H1 (cell line): ENCODE results near the gene TMEM198. TPM values are rescaled to one million over a fixed set of nuclear protein-coding genes. Genes with fewer than 3 reads are reported as not detected.

Source experiments
- CTCF ChIA-PET: fragments of 300-600 bp; sonication (Branson Sonifier 250); formaldehyde crosslinking; loops from one replicate; lab custom pipeline; 2021; ENCODE audit not compliant: partially characterized antibody; lab: Charles Lee
- POLR2A ChIA-PET: fragments of 300-600 bp; sonication (Branson Sonifier 250); formaldehyde crosslinking; loops from one replicate; lab custom pipeline; 2021; ENCODE audit warnings: inconsistent platforms; ENCODE audit not compliant: partially characterized antibody; lab: Charles Lee
- DNase-seq, 2 experiments: peaks; one replicate each; pipeline versions ENCODE4 v3.0.0 to v3.0.0-alpha.2; 2010 to 2022; ENCODE audit warnings: low spot score in 2 of 2, low read depth in 1 of 2, mixed read lengths in 1 of 2
- FAIRE-seq: peaks from 2 replicates; lab custom pipeline; 2011; peaks lifted over from hg19 to GRCh38; lab: Jason Lieb, UNC
- H2AFZ ChIP-seq: 2 replicates; pipeline ENCODE4 v1.8.1; 2012; ENCODE audit warnings: low read length, inconsistent platforms
- H2AK5ac ChIP-seq: 2 replicates; pipeline ENCODE4 v1.6.1; 2013; ENCODE audit warnings: low read depth, low read length
- H2BK120ac ChIP-seq: replicated peaks from 2 replicates; pipeline ENCODE3; 2013; ENCODE audit warnings: low read depth, low read length, inconsistent platforms
- H2BK12ac ChIP-seq: 2 replicates; pipeline ENCODE4 v1.6.1; 2013; ENCODE audit warnings: low read depth, low read length
- H2BK15ac ChIP-seq: 2 replicates; pipeline ENCODE4 v1.6.1; 2013; ENCODE audit warnings: low read length
- H2BK20ac ChIP-seq: 2 replicates; pipeline ENCODE4 v1.6.1; 2013; ENCODE audit warnings: low read length
- H2BK5ac ChIP-seq: 2 replicates; pipeline ENCODE4 v1.6.1; 2013; ENCODE audit warnings: low read depth, low read length
- H3K14ac ChIP-seq: 2 replicates; pipeline ENCODE4 v1.6.1; 2013; ENCODE audit warnings: inconsistent platforms; ENCODE audit not compliant: insufficient read length
- H3K18ac ChIP-seq: 2 replicates; pipeline ENCODE4 v1.6.1; 2013; ENCODE audit warnings: low read length; ENCODE audit errors: extremely low read depth
- H3K23ac ChIP-seq: 2 replicates; pipeline ENCODE4 v1.6.1; 2013; ENCODE audit warnings: inconsistent platforms; ENCODE audit not compliant: insufficient read length
- H3K23me2 ChIP-seq: 2 replicates; pipeline ENCODE4 v1.6.1; 2013; ENCODE audit warnings: low read depth, low read length
- H3K27ac ChIP-seq: 2 replicates; pipeline ENCODE4 v1.6.1; 2011; ENCODE audit warnings: low read depth, low read length, inconsistent platforms
- H3K27me3 ChIP-seq, 4 experiments: replicated peaks in 1 of 4; 1 replicate in 1 of 4; 2 replicates in 3 of 4; pipeline versions ENCODE4 v1.6.1 to v1.8.1; 2011 to 2013; ENCODE audit warnings: low read length in 3 of 4, mild to moderate bottlenecking in 3 of 4, inconsistent platforms in 2 of 4, mixed read lengths in 2 of 4, moderate library complexity in 1 of 4; ENCODE audit not compliant: control insufficient read depth in 3 of 4, insufficient read depth in 3 of 4; ENCODE audit errors: extremely low read depth in 1 of 4
- H3K36me3 ChIP-seq, 4 experiments: 2 replicates each; pipeline versions ENCODE4 v1.6.1 to v1.8.1; 2011 to 2013; ENCODE audit warnings: mild to moderate bottlenecking in 4 of 4, low read length in 3 of 4, moderate library complexity in 2 of 4, control low read depth in 1 of 4, inconsistent platforms in 1 of 4; ENCODE audit not compliant: insufficient read depth in 4 of 4, control insufficient read depth in 2 of 4
- H3K4ac ChIP-seq: replicated peaks from 2 replicates; pipeline ENCODE3; 2013; ENCODE audit warnings: low read length, low read depth, mixed read lengths, inconsistent platforms; ENCODE audit not compliant: insufficient read length
- H3K4me1 ChIP-seq, 4 experiments: replicated peaks in 1 of 4; 1 replicate in 1 of 4; 2 replicates in 3 of 4; pipeline versions ENCODE4 v1.6.1 to v1.8.1; 2011 to 2013; ENCODE audit warnings: low read length in 3 of 4, inconsistent platforms in 2 of 4, mixed read lengths in 1 of 4; ENCODE audit not compliant: insufficient read depth in 4 of 4, control insufficient read depth in 3 of 4
- H3K4me2 ChIP-seq, 2 experiments: 2 replicates each; pipeline versions ENCODE4 v1.6.1 to v1.8.1; 2011 to 2013; ENCODE audit warnings: low read depth in 2 of 2, low read length in 2 of 2, control low read depth in 1 of 2, inconsistent platforms in 1 of 2, mild to moderate bottlenecking in 1 of 2; ENCODE audit not compliant: insufficient read depth in 1 of 2
- H3K4me3 ChIP-seq, 4 experiments: fragments of 200-600, 300-600 bp in 1 of 4; sonication (generic), shearing (Covaris generic), sonication (Bioruptor Twin) in 1 of 4; 2 replicates each; pipeline versions ENCODE4 v1.5.1 to v1.8.1; 2011 to 2016; ENCODE audit warnings: low read length in 4 of 4, low read depth in 3 of 4, control low read depth in 2 of 4, inconsistent platforms in 2 of 4, mild to moderate bottlenecking in 2 of 4, mixed read lengths in 1 of 4, moderate library complexity in 1 of 4; ENCODE audit not compliant: insufficient read depth in 2 of 4; ENCODE audit errors: extremely low read depth in 1 of 4
- H3K56ac ChIP-seq: replicated peaks from 2 replicates; pipeline ENCODE3; 2013; ENCODE audit warnings: low read depth, mild to moderate bottlenecking, mixed read lengths, low read length, inconsistent platforms; ENCODE audit not compliant: insufficient read length
- H3K79me1 ChIP-seq: 2 replicates; pipeline ENCODE4 v1.6.1; 2013; ENCODE audit warnings: low read depth, low read length, control low read depth
- H3K79me2 ChIP-seq, 2 experiments: 2 replicates each; pipeline versions ENCODE4 v1.6.1 to v1.8.1; 2012 to 2013; ENCODE audit warnings: low read length in 2 of 2, mild to moderate bottlenecking in 2 of 2, inconsistent platforms in 1 of 2; ENCODE audit not compliant: insufficient read depth in 2 of 2, control insufficient read depth in 1 of 2
- H3K9ac ChIP-seq, 4 experiments: replicated peaks in 1 of 4; 1 replicate in 1 of 4; 2 replicates in 3 of 4; pipeline versions ENCODE4 v1.6.1 to v1.8.1; 2011 to 2013; ENCODE audit warnings: low read depth in 3 of 4, low read length in 3 of 4, control low read depth in 2 of 4, mild to moderate bottlenecking in 2 of 4, moderate library complexity in 2 of 4, inconsistent platforms in 1 of 4; ENCODE audit errors: extremely low read depth in 1 of 4
- H3K9me3 ChIP-seq, 2 experiments: 2 replicates each; pipeline versions ENCODE4 v1.6.1 to v1.8.1; 2012 to 2013; ENCODE audit warnings: mild to moderate bottlenecking in 2 of 2, moderate library complexity in 2 of 2, control low read depth in 1 of 2, inconsistent platforms in 1 of 2, low read depth in 1 of 2, low read length in 1 of 2, mixed read lengths in 1 of 2; ENCODE audit not compliant: insufficient read depth in 2 of 2
- H4K20me1 ChIP-seq, 2 experiments: replicated peaks in 1 of 2; 2 replicates each; pipeline versions ENCODE3 to v1.8.1; 2011 to 2013; ENCODE audit warnings: inconsistent platforms in 2 of 2, low read length in 2 of 2, mild to moderate bottlenecking in 1 of 2; ENCODE audit not compliant: insufficient read depth in 2 of 2, control insufficient read depth in 1 of 2
- H4K5ac ChIP-seq: 2 replicates; pipeline ENCODE4 v1.6.1; 2013; ENCODE audit warnings: low read length, low read depth, mixed read lengths, inconsistent platforms; ENCODE audit not compliant: insufficient read length
- H4K8ac ChIP-seq: 2 replicates; pipeline ENCODE4 v1.8.0; 2013; ENCODE audit warnings: mild to moderate bottlenecking, moderate library complexity, low read length, inconsistent platforms; ENCODE audit not compliant: insufficient read depth; ENCODE audit errors: extremely low read depth
- H4K91ac ChIP-seq: replicated peaks from 2 replicates; pipeline ENCODE3; 2013; ENCODE audit warnings: low read length, mixed read lengths, inconsistent platforms; ENCODE audit not compliant: insufficient read length
- HDAC2 ChIP-seq, 2 experiments: fragments of 300-600 bp in 1 of 2; sonication (generic) in 1 of 2; IDR thresholded peaks; 2 replicates each; pipeline ENCODE4 v1.6.1; 2011 to 2012; ENCODE audit warnings: low read depth in 2 of 2, low read length in 2 of 2, mild to moderate bottlenecking in 2 of 2, moderate library complexity in 2 of 2, borderline replicate concordance in 1 of 2, inconsistent platforms in 1 of 2
- JUND ChIP-seq: IDR thresholded peaks from 2 replicates; pipeline ENCODE4 v1.6.1; 2011; ENCODE audit warnings: mild to moderate bottlenecking, improper control_type of control experiment, low read length
- KDM5A ChIP-seq: fragments of 200-600 bp; IDR thresholded peaks from 2 replicates; pipeline ENCODE4 v1.7.1; 2012; ENCODE audit warnings: mild to moderate bottlenecking, low read length, inconsistent platforms, mixed read lengths
- RAD21 ChIP-seq, 2 experiments: IDR thresholded peaks in 1 of 2; conservative IDR thresholded peaks in 1 of 2; 2 replicates each; pipeline ENCODE4 v1.6.1; 2011; ENCODE audit warnings: low read depth in 2 of 2, low read length in 2 of 2, improper control_type of control experiment in 1 of 2, inconsistent platforms in 1 of 2, mild to moderate bottlenecking in 1 of 2, moderate library complexity in 1 of 2
- TAF7 ChIP-seq: optimal IDR thresholded peaks from 2 replicates; pipeline ENCODE3; 2011; ENCODE audit warnings: low read depth, mild to moderate bottlenecking, inconsistent platforms, low read length, moderate library complexity, borderline replicate concordance
- WGBS, 2 experiments: shearing (Covaris generic) in 1 of 2; methylation state at CpG; one replicate each; pipeline versions ENCODE4 v1.1.6 to v1.1.7; 2013 to 2015; ENCODE audit warnings: low lambda C conversion rate in 2 of 2, mixed read lengths in 2 of 2, inconsistent platforms in 1 of 2, low coverage in 1 of 2, missing lambda C conversion rate in 1 of 2; ENCODE audit not compliant: insufficient replicate concordance in 2 of 2, insufficient coverage in 1 of 2, insufficient read length in 1 of 2; ENCODE audit errors: extremely low coverage in 1 of 2, missing lambda C conversion rate in 1 of 2; 5-methylcytosine and 5-hydroxymethylcytosine counted together
- polyA plus RNA-seq, 7 experiments: library from polyadenylated mRNA; depleted of rRNA in 3 of 7; stranded (reverse) in 5 of 7; unstranded in 2 of 7; fragments of >200 nt in 5 of 7; fragments of 200-250 nt in 2 of 7; gene quantifications; 1 replicate in 5 of 7; 2 replicates in 1 of 7; 4 replicates in 1 of 7; pipeline versions ENCODE4 v1.2.1 to v1.2.3, GENCODE V29; 2011 to 2013; ENCODE audit warnings: missing spikeins in 2 of 7, mixed read lengths in 2 of 7
- total RNA-seq: library from RNA; stranded (reverse); fragmentation: NEBNext Ultra II Directional; extraction: Animal tissue kit (Norgen Biotek cat#: 25700); gene quantifications from 2 replicates; pipeline ENCODE4 v1.2.1, GENCODE V29; 2021
- TF ChIP-seq, protein P1 (sequence below), 3 experiments: IDR thresholded peaks; 1 replicate in 2 of 3; 2 replicates in 1 of 3; pipeline versions ENCODE4 v1.5.1 to v1.6.1; 2011; ENCODE audit warnings: low read length in 3 of 3, mild to moderate bottlenecking in 3 of 3, inconsistent platforms in 2 of 3, low read depth in 1 of 3, moderate library complexity in 1 of 3; ENCODE audit not compliant: insufficient read depth in 1 of 3; ENCODE audit errors: control extremely low read depth in 1 of 3
- TF ChIP-seq, protein P2 (sequence below): IDR thresholded peaks from 2 replicates; pipeline ENCODE4 v1.6.1; 2012; ENCODE audit warnings: inconsistent platforms

The TMEM198 gene
- total and polyA plus RNA-seq, 2 of the 8 experiments (the other 6 are each of a cell fraction or from before 2014, with no cell fraction given), result 10.2 to 10.4 TPM

DNA sequence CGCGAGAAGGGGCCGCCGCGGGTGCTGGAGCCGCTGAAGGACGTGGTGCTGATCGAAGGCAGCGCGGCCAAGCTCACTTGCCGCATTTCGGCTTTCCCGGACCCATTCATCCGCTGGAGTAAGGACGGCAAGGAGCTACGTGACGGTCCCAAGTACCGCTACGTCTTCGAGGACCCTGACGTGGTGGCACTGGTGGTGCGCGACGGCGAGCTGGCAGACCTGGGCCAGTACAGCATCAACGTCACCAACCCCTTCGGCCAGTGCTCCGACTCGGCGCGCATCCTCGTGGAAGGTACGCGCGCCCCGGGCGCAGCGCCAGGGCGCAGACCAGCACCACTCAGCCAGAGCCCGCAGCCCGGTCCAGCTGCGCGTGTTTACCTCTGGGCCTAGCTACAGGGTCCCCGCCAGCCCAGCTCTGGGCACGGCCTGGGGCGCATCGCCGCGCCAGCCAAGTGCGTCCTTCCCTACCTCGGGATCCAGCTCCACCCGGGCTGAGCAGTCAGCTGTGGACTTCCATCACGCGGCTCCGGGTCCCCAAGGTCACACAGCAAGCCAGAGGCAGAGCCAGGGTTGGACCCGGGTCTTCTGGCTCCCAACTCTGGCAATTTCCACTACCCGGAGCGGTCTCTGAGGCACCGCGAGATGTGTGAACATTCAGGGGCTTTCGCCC, 46.9 kb upstream of the TMEM198 start:
- CTCF ChIA-PET, result interaction anchor here (0.8 to 113.1 kb wide), 10 partner anchors 8 to 500 kb away, joined by 3 to 7248 read pairs (median 4); partner anchors contain the start of genes ASIC4, CHPF, DES and GMPPA
- Histone ChIP-seq H3K56ac (no peak overlapping the region), H2BK5ac (peak overlapping the region; percentile 48; the same call in 1 of the 2 replicates), H3K79me2 (no peaks in the 10 kb centered on the region), H2BK15ac (peak overlapping the region; percentile 72; the same call in 1 of the 2 replicates), H3K9me3 (no peaks in the 10 kb centered on the region), H3K27ac (no peak overlapping the region), H3K23me2 (peaks cover 24% of the 10 kb centered on the region), H2AK5ac (no peak overlapping the region), H2AFZ (peak overlapping the region; percentile 1; the same call in 1 of the 2 replicates), H4K8ac (peak overlapping the region; percentile 73), H3K36me3 (no peaks in the 10 kb centered on the region), H4K5ac (no peak overlapping the region), H3K18ac (no peak overlapping the region; the same call in 1 of the 2 replicates), H3K23ac (no peak overlapping the region), H3K79me1 (no peaks in the 10 kb centered on the region), H3K4me1 (peaks cover 9 to 43% (median 23%) of the 10 kb centered on the region in 4 experiments), H3K9ac (no peak overlapping the region; a peak in 1 of 7 replicates), H3K27me3 (peaks cover 20 to 44% (median 32%) of the 10 kb centered on the region in 4 experiments), H3K4me2 (peak overlapping the region; percentile 97 to 99), H2BK120ac (no peak overlapping the region), H2BK12ac (peak overlapping the region; percentile 99; the same call in 1 of the 2 replicates), H3K4ac (no peak overlapping the region), H4K91ac (no peak overlapping the region), H2BK20ac (peak overlapping the region; percentile 27; the same call in 1 of the 2 replicates), H3K4me3 (peak overlapping the region; percentile 32 to 72 (median 64); a peak in 7 of 8 replicates), H3K14ac (no peak overlapping the region), H4K20me1 (no peaks in the 10 kb centered on the region)
- POLR2A ChIA-PET, result interaction anchor here (0.8 to 19.9 kb wide), 12 partner anchors 8 to 61 kb away, joined by 3 to 216 read pairs (median 3); partner anchors contain the start of genes ASIC4, CHPF and TMEM198
- no peak for DNase-seq
- 14% methylated on average over 61 of the region's 61 CpGs; no CpG with 5 or more reads in 1 of the 2 experiments for WGBS, 2 experiments
- no peak for FAIRE-seq
- TF ChIP-seq KDM5A (no peak), JUND (no peak), RAD21 (IDR thresholded peaks at IDR 0.05 in 1 of 2, conservative IDR thresholded peaks at IDR 0.05 in 1 of 2; ENCODE audit: low read depth in 2 of 2, low read length in 2 of 2) (no peak), TAF7 (no peak), HDAC2 (IDR thresholded peaks at IDR 0.05; ENCODE audit: borderline replicate concordance in 1 of 2, low read depth in 2 of 2, low read length in 2 of 2) (no peak)
- TF ChIP-seq, protein P1, sequence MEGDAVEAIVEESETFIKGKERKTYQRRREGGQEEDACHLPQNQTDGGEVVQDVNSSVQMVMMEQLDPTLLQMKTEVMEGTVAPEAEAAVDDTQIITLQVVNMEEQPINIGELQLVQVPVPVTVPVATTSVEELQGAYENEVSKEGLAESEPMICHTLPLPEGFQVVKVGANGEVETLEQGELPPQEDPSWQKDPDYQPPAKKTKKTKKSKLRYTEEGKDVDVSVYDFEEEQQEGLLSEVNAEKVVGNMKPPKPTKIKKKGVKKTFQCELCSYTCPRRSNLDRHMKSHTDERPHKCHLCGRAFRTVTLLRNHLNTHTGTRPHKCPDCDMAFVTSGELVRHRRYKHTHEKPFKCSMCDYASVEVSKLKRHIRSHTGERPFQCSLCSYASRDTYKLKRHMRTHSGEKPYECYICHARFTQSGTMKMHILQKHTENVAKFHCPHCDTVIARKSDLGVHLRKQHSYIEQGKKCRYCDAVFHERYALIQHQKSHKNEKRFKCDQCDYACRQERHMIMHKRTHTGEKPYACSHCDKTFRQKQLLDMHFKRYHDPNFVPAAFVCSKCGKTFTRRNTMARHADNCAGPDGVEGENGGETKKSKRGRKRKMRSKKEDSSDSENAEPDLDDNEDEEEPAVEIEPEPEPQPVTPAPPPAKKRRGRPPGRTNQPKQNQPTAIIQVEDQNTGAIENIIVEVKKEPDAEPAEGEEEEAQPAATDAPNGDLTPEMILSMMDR (IDR thresholded peaks at IDR 0.05; ENCODE audit: control extremely low read depth in 1 of 3, insufficient read depth in 1 of 3, low read depth in 1 of 3, low read length in 3 of 3), result peak in 1 of 3 experiments; percentile 6; a peak in 1 of 4 replicates
- TF ChIP-seq, protein P2, sequence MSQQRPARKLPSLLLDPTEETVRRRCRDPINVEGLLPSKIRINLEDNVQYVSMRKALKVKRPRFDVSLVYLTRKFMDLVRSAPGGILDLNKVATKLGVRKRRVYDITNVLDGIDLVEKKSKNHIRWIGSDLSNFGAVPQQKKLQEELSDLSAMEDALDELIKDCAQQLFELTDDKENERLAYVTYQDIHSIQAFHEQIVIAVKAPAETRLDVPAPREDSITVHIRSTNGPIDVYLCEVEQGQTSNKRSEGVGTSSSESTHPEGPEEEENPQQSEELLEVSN, result no peak
